ENCODE measurements around the gene PTPRK.

PTPRK gene

DNA sequence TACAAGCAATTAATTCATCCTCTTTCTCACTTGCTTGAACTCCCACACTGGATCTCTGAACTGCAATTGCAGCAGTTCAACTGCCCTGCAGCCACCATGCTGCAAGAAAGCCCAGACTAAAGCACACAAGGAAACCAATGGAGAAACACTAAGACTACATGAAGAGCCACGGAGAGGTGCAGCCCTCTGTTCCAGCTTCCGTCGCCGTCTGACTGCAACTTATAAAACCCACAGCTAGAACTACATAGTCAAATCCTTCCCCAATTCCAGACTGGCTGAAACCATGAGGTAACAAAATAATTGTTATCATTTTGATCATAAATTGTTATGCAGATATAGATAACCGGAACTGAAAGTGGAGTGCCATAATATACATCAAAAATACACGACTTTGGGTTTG lies 598.4 kb downstream of the PTPRK start:
- H3K18ac ChIP-seq (ENCODE audit: low read length), result no peak overlapping the region
- no peak overlapping the region for H2BK5ac ChIP-seq (ENCODE audit: low read depth, low read length, poor library complexity)
- no peak overlapping the region for H2AFZ ChIP-seq (ENCODE audit: insufficient read depth, low read length, poor library complexity)
- no peak overlapping the region for H3K4ac ChIP-seq (ENCODE audit: low read depth, low read length)
- H3K36me3 ChIP-seq (ENCODE audit: control insufficient read depth in 1 of 2, insufficient read depth in 2 of 2, low read length in 2 of 2), result no peaks in the 10 kb centered on the region
- H3K27ac ChIP-seq (ENCODE audit: low read depth, low read length), result no peak overlapping the region
- H3K9ac ChIP-seq (ENCODE audit: low read length), result no peak overlapping the region
- H2BK120ac ChIP-seq (ENCODE audit: insufficient read depth, low read length, poor library complexity), result no peak overlapping the region
- no peaks in the 10 kb centered on the region for H3K9me3 ChIP-seq (ENCODE audit: insufficient read depth, low read depth, low read length)
- no peak overlapping the region for H4K12ac ChIP-seq (ENCODE audit: low read depth, low read length)
- no peak overlapping the region for H4K8ac ChIP-seq (ENCODE audit: low read depth, low read length)
- DNase-seq, result no peak
- no peaks in the 10 kb centered on the region for H3K4me1 ChIP-seq (ENCODE audit: control insufficient read depth in 1 of 2, insufficient read depth in 2 of 2, low read length in 2 of 2)
- no peaks in the 10 kb centered on the region for H3K79me2 ChIP-seq (ENCODE audit: control insufficient read depth, insufficient read depth, low read length, poor library complexity)
- H3K79me1 ChIP-seq (ENCODE audit: low read length), result no peaks in the 10 kb centered on the region
- no peak overlapping the region for H2AK5ac ChIP-seq (ENCODE audit: low read length)
- H4K91ac ChIP-seq (ENCODE audit: low read depth, low read length), result no peak overlapping the region
- H3K4me3 ChIP-seq (ENCODE audit: low read depth, low read length), result no peak overlapping the region
- H3K4me2 ChIP-seq (ENCODE audit: low read length), result no peak overlapping the region
- no peak overlapping the region for H3K14ac ChIP-seq (ENCODE audit: low read length)
- WGBS (ENCODE audit: extremely low coverage, insufficient coverage, insufficient read length), result no CpG with 5 or more reads among the region's 6 CpGs
- H3K23ac ChIP-seq (ENCODE audit: low read length), result no peak overlapping the region
- H2BK12ac ChIP-seq (ENCODE audit: low read length), result no peak overlapping the region
- no peaks in the 10 kb centered on the region for H3K27me3 ChIP-seq (ENCODE audit: insufficient read depth, low read length)

DNA sequence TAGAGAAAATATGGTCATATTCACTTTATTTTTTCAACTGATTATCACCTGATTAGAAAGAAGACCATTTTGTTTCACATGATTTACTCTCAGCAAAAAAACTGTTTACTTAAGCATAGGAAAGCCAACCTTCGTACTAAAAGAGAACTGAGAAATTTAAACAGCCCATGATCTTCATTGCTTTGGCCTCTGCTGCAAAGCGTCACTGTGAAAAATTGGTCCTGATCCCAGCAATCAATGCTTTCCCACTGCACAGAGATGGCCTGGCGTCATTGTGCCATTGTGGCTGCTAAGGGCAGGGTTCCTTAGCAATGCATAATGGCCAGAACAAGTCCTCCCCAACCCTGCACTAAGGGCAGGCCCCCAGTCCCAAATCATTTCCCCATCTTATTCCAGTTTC lies 599.6 kb downstream of the PTPRK start:
- H3K4me2 ChIP-seq (ENCODE audit: low read length), result no peak overlapping the region
- H3K27me3 ChIP-seq (ENCODE audit: insufficient read depth, low read length), result no peaks in the 10 kb centered on the region
- H3K79me2 ChIP-seq (ENCODE audit: control insufficient read depth, insufficient read depth, low read length, poor library complexity), result no peaks in the 10 kb centered on the region
- no peak overlapping the region for H3K4ac ChIP-seq (ENCODE audit: low read depth, low read length)
- H3K27ac ChIP-seq (ENCODE audit: low read depth, low read length), result no peak overlapping the region
- H2BK12ac ChIP-seq (ENCODE audit: low read length), result no peak overlapping the region
- H3K79me1 ChIP-seq (ENCODE audit: low read length), result no peaks in the 10 kb centered on the region
- no peak overlapping the region for H3K23ac ChIP-seq (ENCODE audit: low read length)
- H2AFZ ChIP-seq (ENCODE audit: insufficient read depth, low read length, poor library complexity), result no peak overlapping the region
- no peaks in the 10 kb centered on the region for H3K36me3 ChIP-seq (ENCODE audit: control insufficient read depth in 1 of 2, insufficient read depth in 2 of 2, low read length in 2 of 2)
- no peak overlapping the region for H4K12ac ChIP-seq (ENCODE audit: low read depth, low read length)
- no peak overlapping the region for H2BK120ac ChIP-seq (ENCODE audit: insufficient read depth, low read length, poor library complexity)
- no peak for DNase-seq
- no peak overlapping the region for H3K18ac ChIP-seq (ENCODE audit: low read length)
- H2BK5ac ChIP-seq (ENCODE audit: low read depth, low read length, poor library complexity), result no peak overlapping the region
- no peak overlapping the region for H3K14ac ChIP-seq (ENCODE audit: low read length)
- H3K9me3 ChIP-seq (ENCODE audit: insufficient read depth, low read depth, low read length), result no peaks in the 10 kb centered on the region
- no peaks in the 10 kb centered on the region for H3K4me1 ChIP-seq (ENCODE audit: control insufficient read depth in 1 of 2, insufficient read depth in 2 of 2, low read length in 2 of 2)
- no peak overlapping the region for H4K91ac ChIP-seq (ENCODE audit: low read depth, low read length)
- H4K8ac ChIP-seq (ENCODE audit: low read depth, low read length), result no peak overlapping the region
- H2AK5ac ChIP-seq (ENCODE audit: low read length), result no peak overlapping the region
- no CpG with 5 or more reads among the region's 3 CpGs for WGBS (ENCODE audit: extremely low coverage, insufficient coverage, insufficient read length)
- H3K4me3 ChIP-seq (ENCODE audit: low read depth, low read length), result no peak overlapping the region
- H3K9ac ChIP-seq (ENCODE audit: low read length), result no peak overlapping the region
